NCI-H1436 (cell line): ENCODE data around the gene SCAMP2.
A peak's percentile ranks its signal among the peaks of the same experiment; 100 is the strongest.

ENCODE experiments used
- DNase-seq: peaks from one replicate; lab custom pipeline; 2025; lab: John Stamatoyannopoulos, UW

SCAMP2 gene

GRCh38 chr15:74857671-74858368 is 15.3 kb downstream of the SCAMP2 start:
- DNase-seq, result no peak

GRCh38 chr15:74857082-74857655 is 16.0 kb downstream of the SCAMP2 start:
- no peak for DNase-seq

- no peak for DNase-seq
Observed at GRCh38 chr15:74856537-74856936, 16.6 kb downstream of the SCAMP2 start.

GRCh38 chr15:74855857-74856256 is 17.3 kb downstream of the SCAMP2 start:
- DNase-seq, result no peak

GRCh38 chr15:74854453-74855022 is 18.6 kb downstream of the SCAMP2 start:
- no peak for DNase-seq

GRCh38 chr15:74851960-74852359 is 21.2 kb downstream of the SCAMP2 start:
- no peak for DNase-seq

- DNase-seq, result no peak
Observed at GRCh38 chr15:74850393-74850792, 22.8 kb downstream of the SCAMP2 start.

- DNase-seq, result no peak
Observed at GRCh38 chr15:74847432-74847831, 25.7 kb downstream of the SCAMP2 start.

- no peak for DNase-seq
Observed at GRCh38 chr15:74845581-74845980, 27.6 kb downstream of the SCAMP2 start.

GRCh38 chr15:74845208-74845568 is 28.0 kb downstream of the SCAMP2 start:
- no peak for DNase-seq

GRCh38 chr15:74844319-74845207 is 28.6 kb downstream of the SCAMP2 start:
- DNase-seq, result no peak

GRCh38 chr15:74843891-74844299 is 29.3 kb downstream of the SCAMP2 start:
- DNase-seq, result no peak

GRCh38 chr15:74843445-74843828 is 29.7 kb downstream of the SCAMP2 start:
- DNase-seq, result no peak

- DNase-seq, result peak; percentile 92
Observed at GRCh38 chr15:74842581-74843444, 30.4 kb downstream of the SCAMP2 start, which contains the start of gene ULK3. Gene ULK3, minus strand, starts transcription at chr15:74843156. Its CDS starts 51 bp downstream, at chr15:74843105.

- DNase-seq, result no peak
Observed at GRCh38 chr15:74841891-74842373, 31.2 kb downstream of the SCAMP2 start.

GRCh38 chr15:74840851-74841775 is 32.1 kb downstream of the SCAMP2 start:
- DNase-seq, result no peak

- DNase-seq, result no peak
Observed at GRCh38 chr15:74839526-74840395, 33.4 kb downstream of the SCAMP2 start.

GRCh38 chr15:74838746-74839525 is 34.2 kb downstream of the SCAMP2 start:
- DNase-seq, result no peak

- DNase-seq, result no peak
Observed at GRCh38 chr15:74838137-74838516, 35.0 kb downstream of the SCAMP2 start.
